GM19324 (cell line): ENCODE results near the gene B4GALT1.
"Not testable (repeated sequence)": the region's sequence is repeated elsewhere in the genome, so short reads cannot be mapped to it uniquely, and the experiment has no call there.

Experiments used
- ATAC-seq: cut with Tn5 transposase; IDR thresholded peaks from one replicate; pipeline ENCODE4 v1.9.1; 2021; ENCODE audit warnings: mild to moderate bottlenecking, moderate library complexity; ENCODE audit not compliant: unreplicated experiment, low FRiP score

Gene B4GALT1

DNA sequence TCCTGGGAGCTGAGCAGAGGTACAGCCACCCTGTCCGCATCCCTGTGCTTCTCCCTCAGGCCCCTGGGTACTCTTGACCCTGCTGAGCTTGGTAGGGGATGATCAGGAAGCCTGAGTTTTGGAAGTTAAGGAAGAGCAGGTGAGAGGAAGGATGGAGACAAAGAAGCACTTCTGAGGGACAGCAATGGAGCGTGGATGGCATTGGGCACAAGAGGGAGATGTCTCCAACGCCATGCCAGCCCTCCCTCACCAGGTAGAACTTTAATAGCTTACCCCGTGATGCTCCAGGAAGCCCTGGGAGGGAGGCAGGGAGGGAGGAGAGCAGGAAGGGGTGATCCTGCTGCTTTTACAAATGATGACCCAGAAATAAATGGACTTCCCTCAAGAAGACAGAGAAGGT, 60.8 kb downstream of the B4GALT1 start:
- no peak for ATAC-seq

DNA sequence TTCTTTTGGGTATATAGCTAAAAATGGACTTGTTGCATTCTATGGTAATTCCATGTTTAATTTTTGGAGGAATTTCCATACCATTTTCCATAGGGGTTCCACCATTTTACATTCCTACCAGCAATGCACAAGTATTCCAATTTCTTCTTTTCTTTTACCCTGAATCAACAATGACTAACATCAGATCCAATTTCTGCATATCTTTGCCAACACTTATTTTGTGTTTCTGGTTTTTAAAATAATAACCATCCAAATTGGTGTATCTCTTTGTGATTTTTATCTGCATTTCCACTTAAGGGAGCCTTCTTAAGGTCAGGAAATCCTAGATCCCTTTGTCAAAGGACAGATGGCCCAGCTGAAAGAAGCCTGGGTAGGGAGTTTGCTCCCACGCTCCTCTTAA, 61.2 kb downstream of the B4GALT1 start:
- no peak for ATAC-seq

- ATAC-seq: no peak
Measured at GRCh38 chr9:33105504-33105903, 61.6 kb downstream of the B4GALT1 start.

DNA sequence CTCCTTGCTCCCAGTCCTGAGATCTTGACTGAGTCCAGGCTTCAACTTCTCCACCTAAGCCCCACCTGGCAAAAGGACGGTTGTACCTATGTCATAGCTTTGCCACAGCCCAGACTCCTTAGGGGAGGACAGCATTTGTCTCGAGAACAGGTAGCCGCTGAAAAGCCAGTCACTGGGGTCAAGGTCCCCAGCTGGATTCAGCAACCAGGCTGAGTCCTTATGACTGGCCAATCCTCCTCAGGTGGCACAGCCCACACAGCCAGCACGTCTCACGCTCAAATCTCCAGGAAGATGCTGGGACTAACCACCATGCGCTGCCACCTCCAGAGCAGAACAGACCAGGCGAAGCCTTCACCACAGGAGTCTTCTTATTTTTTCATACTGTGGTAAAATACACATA, 62.7 kb downstream of the B4GALT1 start:
- no peak for ATAC-seq

DNA sequence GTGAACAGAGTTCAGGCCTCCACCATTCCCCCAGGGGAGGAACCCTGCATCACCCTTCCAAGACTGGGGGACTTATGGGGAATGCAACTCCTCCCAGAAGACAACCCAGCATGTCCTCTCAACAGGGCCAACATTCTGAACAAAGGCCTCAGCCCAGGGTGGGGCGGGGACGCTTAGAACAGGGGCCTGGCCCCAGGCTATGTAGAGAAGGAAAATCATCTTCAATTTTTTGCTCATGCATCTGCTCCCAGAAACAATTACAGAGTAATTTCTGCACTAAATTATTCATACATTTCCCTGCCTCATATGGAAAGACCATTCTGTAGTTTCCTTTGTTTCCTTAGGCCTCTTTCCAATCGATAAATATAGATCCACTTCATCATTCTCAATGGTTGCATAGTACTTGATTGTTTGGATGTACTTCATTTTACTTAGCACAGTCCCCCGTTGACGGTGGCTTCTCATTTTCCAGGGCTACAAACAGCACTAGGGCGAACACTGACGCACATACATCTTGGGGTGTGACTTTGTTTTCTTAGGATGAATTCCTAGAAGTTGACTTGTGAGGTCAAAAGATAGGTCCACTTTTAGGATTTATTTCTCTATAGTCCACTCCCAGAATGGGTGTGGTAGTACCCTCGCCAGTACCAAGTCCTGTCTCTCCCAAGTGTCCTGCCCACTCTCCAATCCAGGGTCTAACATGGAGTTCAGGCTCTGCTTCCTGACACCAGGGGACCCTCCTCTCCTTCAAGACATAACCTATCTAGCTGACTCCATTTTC, 63.4 kb downstream of the B4GALT1 start:
- ATAC-seq: no peak

DNA sequence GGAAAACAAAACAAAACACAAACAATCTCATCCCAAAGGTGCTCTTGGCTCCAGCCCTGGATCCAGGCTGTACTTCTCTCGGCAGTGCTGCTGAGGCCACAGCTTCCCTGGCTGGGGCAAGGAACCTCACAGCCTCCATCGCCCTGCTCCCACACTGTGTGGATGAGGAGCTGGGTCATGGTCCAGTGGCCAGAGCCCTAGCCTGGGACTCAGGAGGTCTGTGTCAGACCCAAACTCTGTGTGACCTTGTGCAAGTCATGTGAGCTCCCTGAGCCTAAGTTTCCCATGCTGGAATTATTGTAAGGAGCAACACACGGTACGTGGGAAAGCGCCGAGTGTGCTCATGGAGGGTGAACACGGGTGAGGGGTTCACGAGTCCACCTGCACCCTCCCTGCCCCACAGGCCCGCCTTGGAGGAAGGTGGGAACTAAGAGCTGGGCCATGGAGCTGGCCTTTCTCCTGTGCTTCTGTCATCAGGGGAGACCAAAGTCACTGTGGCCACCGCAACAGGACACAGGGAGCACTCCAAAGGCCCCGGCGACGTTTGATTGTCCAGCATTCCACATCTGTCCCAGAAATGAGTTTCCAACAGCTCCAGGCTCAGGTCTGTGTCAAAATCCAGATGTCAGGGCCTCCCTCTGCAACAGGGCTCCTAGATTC, 64.5 kb downstream of the B4GALT1 start:
- ATAC-seq: no peak

GRCh38 chr9:33101104-33101951, 65.8 kb downstream of the B4GALT1 start:
- no peak for ATAC-seq

DNA sequence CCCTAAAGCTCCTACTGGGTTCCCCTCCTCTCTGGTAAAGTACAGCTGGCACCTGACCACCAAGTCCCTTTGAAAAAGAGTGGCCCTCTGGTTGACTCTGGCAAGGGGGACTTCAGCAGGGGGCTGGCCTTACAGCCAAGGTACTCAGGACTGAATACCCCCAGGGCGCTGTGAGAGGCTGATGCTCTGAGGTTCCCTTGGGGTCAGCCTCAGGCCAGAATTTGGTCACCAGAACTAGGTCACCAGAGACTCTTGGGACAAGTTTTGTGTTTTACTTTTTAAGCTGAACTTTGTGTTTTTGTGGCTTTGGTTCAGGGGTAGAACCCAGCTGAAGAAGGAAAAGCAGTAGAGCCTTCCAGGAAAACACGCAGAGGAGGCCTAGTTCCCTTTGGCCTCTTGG, 67.4 kb downstream of the B4GALT1 start:
- ATAC-seq: no peak

DNA sequence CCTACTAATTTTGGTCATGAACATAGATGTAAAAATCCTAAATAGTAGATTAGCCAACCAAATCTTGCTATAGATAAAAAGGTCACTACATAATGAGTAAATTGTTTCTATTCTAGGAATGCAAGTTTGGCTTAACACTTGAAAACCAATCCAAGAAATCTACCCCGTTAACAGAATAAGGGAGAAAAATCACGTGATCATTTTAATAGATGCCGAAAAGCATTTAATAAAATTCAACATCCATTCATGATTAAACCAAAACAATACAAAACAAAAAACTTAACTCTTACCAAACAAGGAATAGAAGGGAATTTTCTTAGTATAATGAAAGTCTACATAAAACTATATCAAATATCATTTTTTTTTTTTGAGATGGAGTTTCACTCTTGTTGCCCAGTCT, 69.9 kb downstream of the B4GALT1 start:
- no peak for ATAC-seq

DNA sequence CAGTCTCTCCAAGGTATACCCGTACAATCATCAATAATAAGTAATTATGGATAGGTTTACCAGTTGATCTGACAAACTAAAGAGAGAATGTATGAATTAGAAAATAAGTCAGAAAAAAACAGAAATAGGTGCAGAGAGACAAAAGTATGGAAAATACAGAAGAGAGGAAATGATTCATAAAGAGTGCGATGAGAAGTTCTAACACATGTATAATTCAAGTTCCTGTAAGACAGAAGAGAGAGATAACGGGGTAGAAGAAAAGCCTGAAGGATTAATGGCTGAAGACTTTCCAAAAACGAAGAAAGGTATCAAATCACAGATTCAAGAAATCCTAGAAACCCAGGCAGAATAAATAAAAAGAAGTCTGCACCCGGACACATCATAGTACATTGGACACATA, 74.5 kb downstream of the B4GALT1 start:
- no peak for ATAC-seq

DNA sequence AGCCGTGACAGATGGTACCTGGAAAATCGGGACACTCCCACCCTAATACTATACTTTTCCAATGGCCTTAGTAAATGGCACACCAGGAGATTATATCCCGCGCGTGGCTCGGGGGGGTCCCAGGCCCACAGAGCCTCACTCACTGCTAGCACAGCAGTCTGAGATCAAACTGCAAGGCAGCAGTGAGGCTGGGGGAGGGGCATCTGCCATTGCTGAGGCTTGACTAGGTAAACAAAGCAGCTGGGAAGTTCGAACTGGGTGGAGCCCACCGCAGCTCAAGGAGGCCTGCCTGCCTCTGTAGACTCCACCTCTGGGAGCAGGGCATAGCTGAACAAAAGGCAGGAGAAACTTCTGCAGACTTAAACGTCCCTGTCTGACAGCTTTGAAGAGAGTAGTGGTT, 81.5 kb downstream of the B4GALT1 start:
- not testable (repeated sequence) for ATAC-seq

GRCh38 chr9:33082538-33083326, 84.4 kb downstream of the B4GALT1 start:
- ATAC-seq: no peak

GRCh38 chr9:33082128-33082527, 85.0 kb downstream of the B4GALT1 start:
- no peak for ATAC-seq

DNA sequence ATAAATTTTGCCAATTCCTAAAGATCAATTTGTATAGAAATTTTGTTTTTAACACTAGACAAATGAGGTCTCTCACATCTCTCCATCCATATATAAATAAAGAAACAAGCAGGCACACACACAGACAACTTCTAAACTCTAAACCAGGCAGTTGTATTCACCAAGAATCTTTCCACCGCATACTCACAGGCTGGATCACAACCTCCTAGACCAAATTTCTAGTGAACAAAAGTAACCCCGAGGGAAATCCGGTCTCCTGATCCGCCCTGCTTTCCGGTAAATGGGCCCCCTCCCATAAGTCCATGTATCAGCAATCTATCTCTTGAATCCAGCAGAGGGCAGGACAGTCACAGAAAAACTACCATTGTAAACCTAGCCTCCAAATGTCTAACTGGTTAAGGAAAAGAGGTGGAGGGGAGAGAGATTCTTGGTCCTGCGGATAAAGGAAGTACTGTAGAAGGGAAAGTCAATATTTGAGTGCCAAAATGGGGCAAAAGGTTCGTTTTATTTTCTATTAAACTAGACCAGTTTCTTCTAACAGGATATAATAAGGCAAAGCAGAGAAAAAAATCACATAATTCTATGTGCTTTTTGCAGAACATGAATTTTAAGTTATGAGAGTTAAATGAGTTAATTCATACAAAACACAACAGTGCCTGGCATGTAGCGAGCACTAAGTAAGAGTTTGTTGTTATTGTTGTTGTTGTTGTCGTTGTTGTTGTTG, 85.8 kb downstream of the B4GALT1 start:
- ATAC-seq: no peak

DNA sequence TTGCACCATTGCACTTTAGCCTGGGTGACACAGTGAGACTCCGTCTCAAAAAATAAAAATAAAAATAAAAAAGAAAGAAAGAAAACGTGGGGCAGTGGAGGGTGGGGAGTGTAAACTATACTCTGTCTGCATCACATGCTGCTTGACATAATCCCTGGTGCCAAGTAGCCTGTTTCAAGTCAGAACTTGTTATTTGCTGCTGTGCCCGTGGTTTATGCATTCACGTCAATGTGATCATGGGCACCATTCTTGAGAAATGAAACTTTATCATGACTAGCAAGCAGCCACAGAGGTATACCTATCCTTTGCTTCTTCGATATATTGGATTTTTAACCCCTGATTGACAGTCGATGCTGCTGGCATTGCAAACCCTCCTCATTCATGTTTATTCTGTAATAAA, 86.6 kb downstream of the B4GALT1 start:
- no peak for ATAC-seq

DNA sequence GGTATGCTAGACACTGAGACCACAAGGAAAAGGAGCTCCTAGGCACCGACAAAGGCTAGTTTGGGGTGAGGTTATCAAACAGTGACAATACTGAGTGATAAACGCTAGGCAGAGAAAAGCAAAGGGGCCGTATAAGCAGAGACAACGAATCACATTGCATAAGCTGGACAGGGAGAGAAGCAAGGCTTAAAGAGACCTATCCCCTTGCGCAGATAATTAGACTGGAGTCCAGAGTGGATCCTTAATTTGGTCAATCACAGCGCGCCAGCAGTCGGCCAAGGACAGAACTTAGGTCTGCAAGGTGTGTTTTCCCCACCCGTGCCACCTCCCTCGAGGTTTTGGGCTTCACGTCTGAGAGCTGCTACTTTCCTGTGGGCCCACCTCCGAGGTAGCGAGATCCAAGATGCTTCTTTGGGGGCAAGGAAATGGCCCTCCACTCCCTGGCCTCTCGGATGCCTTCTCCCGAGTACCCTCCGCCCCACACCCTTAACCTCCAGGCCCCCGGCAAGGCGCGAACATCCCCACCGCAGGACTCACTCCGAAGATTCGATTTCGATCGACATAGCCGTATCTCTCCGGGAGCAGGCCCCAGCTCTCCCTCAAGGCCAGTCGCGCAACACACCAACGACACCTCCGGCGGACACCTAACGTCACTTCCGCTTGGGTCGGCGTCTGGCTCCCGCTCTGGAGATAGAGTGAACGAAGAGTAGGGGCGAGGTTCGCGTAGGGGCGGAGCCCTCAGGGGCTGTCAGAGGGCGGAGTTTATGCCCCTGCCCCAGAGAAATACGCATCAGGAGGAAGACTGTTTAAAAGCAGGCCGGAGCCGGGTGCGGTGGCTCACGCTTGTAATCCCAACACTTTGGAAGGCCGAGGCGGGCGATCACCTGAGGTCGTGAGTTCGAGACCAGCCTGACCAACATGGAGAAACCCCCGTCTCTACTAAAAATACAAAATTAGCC, 90.8 kb downstream of the B4GALT1 start, which contains the start of gene SMU1:
Gene SMU1, minus strand, starts transcription at position 629 of the 959 bp plus-strand sequence. Its CDS starts 66 bp downstream, at position 563.
- peak; percentile 98 for ATAC-seq

GRCh38 chr9:33068991-33069390, 98.1 kb downstream of the B4GALT1 start:
- ATAC-seq: no peak
